Measurements from ENCODE around the gene NHS. TPM values are rescaled to one million over a fixed set of nuclear protein-coding genes. Genes with fewer than 3 reads are reported as not detected.

The NHS gene
- total and polyA plus RNA-seq, 2 of the 13 experiments (the other 11 are each of a cell fraction or from before 2014, with no cell fraction given): 0.02 TPM; not detected in 1

- no peak overlapping the region for H3K9ac ChIP-seq (ENCODE audit: insufficient read depth, low read depth, low read length)
- BruUV-seq (replicated peaks): no TSS peak
- TF ChIP-seq SRF (IDR thresholded peaks at IDR 0.05; ENCODE audit: low read depth, low read length) (no peak), ZNF335 (CRISPR knock-in tag; IDR thresholded peaks at IDR 0.05) (no peak)
- H3K4me2 ChIP-seq (ENCODE audit: low read depth, low read length): no peak overlapping the region
- no peak overlapping the region for H3K4me3 ChIP-seq (replicated peaks in 1 of 3; ENCODE audit: insufficient read depth in 1 of 3, low read depth in 2 of 3, low read length in 3 of 3)
- H3K4me1 ChIP-seq (ENCODE audit: insufficient read depth, low read length): no peaks in the 10 kb centered on the region
- H3K79me2 ChIP-seq (ENCODE audit: insufficient read depth, low read length): no peaks in the 10 kb centered on the region
- in situ Hi-C loops (cut with HindIII; ENCODE audit: extremely low pct_ligation_motif_present, low pct_unique_long_range_greater_than_20kb): no loop called here
- H4K20me1 ChIP-seq (ENCODE audit: insufficient read depth, low read length): no peaks in the 10 kb centered on the region
- no peak overlapping the region for H3K27ac ChIP-seq (ENCODE audit: extremely low read length, insufficient read depth, low read length)
- H3K27me3 ChIP-seq (ENCODE audit: control insufficient read depth in 1 of 2, insufficient read depth in 2 of 2, low read length in 2 of 2): no peaks in the 10 kb centered on the region
- no peaks in the 10 kb centered on the region for H3K9me3 ChIP-seq (ENCODE audit: low read length)
- no peaks in the 10 kb centered on the region for H3K36me3 ChIP-seq (replicated peaks in 1 of 2; ENCODE audit: control insufficient read depth in 1 of 2, insufficient read depth in 2 of 2, low read length in 2 of 2)
- ChIA-PET POLR2A (no interaction called here), CTCF (ENCODE audit: low intra/inter-chr PET ratio, low total read pairs) (no interaction called here)
- H2AFZ ChIP-seq (ENCODE audit: low read length): no peak overlapping the region
- 0% methylated on average over 1 of the region's 1 CpG for WGBS (ENCODE audit: low lambda C conversion rate)
- intact Hi-C loops (cut with micrococcal nuclease; ENCODE audit: unreplicated experiment): no loop called here
- ATAC-seq (no peak), DNase-seq (ENCODE audit: low spot score) (no peak), FAIRE-seq (no peak)
Measured at GRCh38 chrX:17511556-17511955, 136.6 kb downstream of the NHS start.

GRCh38 chrX:17519358-17519757 is 144.4 kb downstream of the NHS start:
- in situ Hi-C loops (cut with HindIII; ENCODE audit: extremely low pct_ligation_motif_present, low pct_unique_long_range_greater_than_20kb): no loop called here
- no peak for ATAC-seq

More at GRCh38 chrX:17519358-17519757, 144.4 kb downstream of the NHS start:
- FAIRE-seq: no peak
- no peak overlapping the region for H2AFZ ChIP-seq (ENCODE audit: low read length)
- no peak overlapping the region for H3K4me2 ChIP-seq (ENCODE audit: low read depth, low read length)
- H3K27me3 ChIP-seq (ENCODE audit: control insufficient read depth in 1 of 2, insufficient read depth in 2 of 2, low read length in 2 of 2): no peaks in the 10 kb centered on the region
- WGBS (ENCODE audit: low lambda C conversion rate): 77% methylated on average over 5 of the region's 7 CpGs
- no peaks in the 10 kb centered on the region for H3K9me3 ChIP-seq (ENCODE audit: low read length)
- TF ChIP-seq RARG (CRISPR knock-in tag; IDR thresholded peaks at IDR 0.05; ENCODE audit: low read depth) (no peak), PBX3 (CRISPR knock-in tag; IDR thresholded peaks at IDR 0.05; ENCODE audit: borderline replicate concordance) (no peak)
- H3K79me2 ChIP-seq (ENCODE audit: insufficient read depth, low read length): no peaks in the 10 kb centered on the region
- H3K4me3 ChIP-seq (replicated peaks in 1 of 3; ENCODE audit: insufficient read depth in 1 of 3, low read depth in 2 of 3, low read length in 3 of 3): no peak overlapping the region
- CTCF ChIA-PET (ENCODE audit: low intra/inter-chr PET ratio, low total read pairs): no interaction called here
- no peaks in the 10 kb centered on the region for H3K4me1 ChIP-seq (ENCODE audit: insufficient read depth, low read length)
- H4K20me1 ChIP-seq (ENCODE audit: insufficient read depth, low read length): no peaks in the 10 kb centered on the region
- DNase-seq (ENCODE audit: low spot score): no peak
- H3K36me3 ChIP-seq (replicated peaks in 1 of 2; ENCODE audit: control insufficient read depth in 1 of 2, insufficient read depth in 2 of 2, low read length in 2 of 2): no peaks in the 10 kb centered on the region
- no peak overlapping the region for H3K9ac ChIP-seq (ENCODE audit: insufficient read depth, low read depth, low read length)
- intact Hi-C loops (cut with micrococcal nuclease; ENCODE audit: unreplicated experiment): no loop called here
- no peak overlapping the region for H3K27ac ChIP-seq (ENCODE audit: extremely low read length, insufficient read depth, low read length)
- no TSS peak for BruUV-seq (replicated peaks)
- POLR2A ChIA-PET: no interaction called here
